HG03520 (cell line): ENCODE measurements around the gene PIP5K1B.

Source experiments
- ATAC-seq: cut with Tn5 transposase; IDR thresholded peaks from one replicate; pipeline ENCODE4 v1.9.1; 2021; ENCODE audit warnings: mild to moderate bottlenecking, moderate library complexity; ENCODE audit not compliant: unreplicated experiment

The PIP5K1B gene

DNA sequence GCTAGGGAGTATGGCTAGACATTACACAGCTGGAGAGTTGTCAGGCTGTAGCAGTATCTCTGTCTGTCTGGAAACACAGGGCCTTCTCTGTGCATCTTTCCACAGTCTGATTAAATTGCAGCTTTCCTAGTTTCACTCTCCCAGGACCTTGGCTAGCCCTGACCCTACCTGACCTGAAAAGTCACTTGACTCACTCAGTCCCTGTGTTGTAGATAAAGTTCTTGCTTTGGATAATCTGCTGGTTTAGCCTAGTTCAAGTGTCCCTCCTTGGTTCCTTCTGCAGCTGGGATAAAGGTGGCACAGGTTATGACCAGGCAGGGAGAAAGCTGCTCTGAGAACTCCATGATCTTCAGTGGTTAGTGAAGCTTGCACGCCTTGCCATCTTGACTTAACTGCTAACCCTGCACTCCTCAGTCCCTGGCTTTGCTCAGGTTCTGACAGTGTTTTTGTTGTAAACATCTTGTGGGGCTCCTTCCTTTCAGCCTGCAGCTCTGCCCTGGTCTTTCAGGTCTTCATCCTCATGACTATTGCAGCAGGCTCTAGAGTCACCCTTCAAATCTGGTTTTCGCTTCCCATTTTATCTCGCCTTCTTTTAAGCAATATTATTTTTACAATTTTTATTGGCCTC lies 101.0 kb downstream of the PIP5K1B start:
- ATAC-seq: no peak

- no peak for ATAC-seq
These were observed 103.4 kb downstream of the PIP5K1B start for GRCh38 chr9:68808338-68808890.

DNA sequence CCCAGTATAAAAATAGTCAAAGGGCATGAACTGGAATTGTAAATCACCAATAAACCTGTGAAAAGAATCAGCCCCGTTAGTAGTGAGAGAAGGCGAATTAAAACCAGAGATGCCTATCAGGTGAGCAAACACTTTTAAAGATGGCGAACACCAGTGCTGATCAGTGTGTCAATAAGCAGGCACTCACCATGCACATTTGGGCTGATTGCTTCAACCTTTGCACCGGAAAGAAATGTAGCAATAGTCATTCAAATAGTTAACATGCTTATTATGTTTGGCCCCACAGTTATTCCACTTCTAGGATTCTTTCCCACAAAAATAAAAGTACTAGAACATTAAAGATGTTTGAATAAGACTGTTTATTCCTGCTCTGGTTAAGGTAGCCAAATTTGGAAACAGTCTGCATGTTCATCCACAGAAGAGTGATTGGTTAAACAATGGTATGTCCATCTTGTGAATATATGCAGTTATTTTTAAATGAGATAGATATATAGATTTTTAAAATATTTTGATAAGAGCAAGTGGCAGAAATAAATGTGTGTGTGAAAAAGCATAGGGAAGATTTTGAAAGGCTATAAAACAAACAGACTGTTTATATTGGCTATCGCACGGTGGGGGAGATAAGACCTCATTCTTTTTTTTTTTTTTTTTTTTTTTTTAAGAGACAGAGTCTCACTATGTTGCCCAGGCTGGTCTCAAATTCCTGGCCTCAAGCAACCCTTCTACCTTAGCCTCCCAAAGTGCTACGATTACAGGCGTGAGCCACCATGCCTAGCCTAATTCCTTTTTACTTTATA lies 112.2 kb downstream of the PIP5K1B start:
- no peak for ATAC-seq

DNA sequence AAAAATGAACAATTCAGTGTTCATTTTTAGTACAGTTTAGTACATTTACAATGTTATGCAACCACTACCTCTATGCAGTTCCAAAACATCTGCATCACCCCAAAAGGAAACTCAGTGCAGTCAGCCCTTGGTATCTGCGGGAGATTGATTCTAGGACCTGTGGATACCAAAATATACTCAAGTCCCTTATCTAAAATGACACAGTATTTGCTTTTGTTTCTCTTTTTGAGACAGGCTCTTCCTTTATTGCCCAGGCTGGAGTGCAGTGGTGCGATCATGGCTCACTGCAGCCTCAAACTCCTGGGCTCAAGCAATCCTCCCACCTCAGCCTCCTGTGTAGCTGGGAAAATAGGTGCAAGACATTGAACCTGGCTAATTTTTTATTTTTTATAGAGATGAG lies 114.0 kb downstream of the PIP5K1B start:
- ATAC-seq: no peak

DNA sequence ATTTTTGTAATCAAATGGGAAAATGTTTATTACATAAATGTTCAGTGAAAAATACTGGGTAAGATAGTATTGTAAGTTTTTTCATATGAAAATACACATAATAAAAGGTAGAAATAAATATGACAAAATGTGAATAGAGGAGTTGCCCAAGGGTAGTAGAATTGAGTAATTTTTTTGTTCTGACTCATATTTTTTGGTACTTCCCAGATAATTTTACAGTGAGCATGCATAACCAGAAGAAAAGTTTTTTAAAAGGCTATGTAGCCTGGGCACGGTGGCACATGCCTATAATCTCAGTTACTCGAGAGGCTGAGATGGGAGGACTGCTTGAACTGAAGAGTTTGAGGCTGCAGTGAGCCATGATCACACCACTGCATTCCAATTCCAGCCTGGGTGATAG lies 116.9 kb downstream of the PIP5K1B start:
- ATAC-seq: no peak

DNA sequence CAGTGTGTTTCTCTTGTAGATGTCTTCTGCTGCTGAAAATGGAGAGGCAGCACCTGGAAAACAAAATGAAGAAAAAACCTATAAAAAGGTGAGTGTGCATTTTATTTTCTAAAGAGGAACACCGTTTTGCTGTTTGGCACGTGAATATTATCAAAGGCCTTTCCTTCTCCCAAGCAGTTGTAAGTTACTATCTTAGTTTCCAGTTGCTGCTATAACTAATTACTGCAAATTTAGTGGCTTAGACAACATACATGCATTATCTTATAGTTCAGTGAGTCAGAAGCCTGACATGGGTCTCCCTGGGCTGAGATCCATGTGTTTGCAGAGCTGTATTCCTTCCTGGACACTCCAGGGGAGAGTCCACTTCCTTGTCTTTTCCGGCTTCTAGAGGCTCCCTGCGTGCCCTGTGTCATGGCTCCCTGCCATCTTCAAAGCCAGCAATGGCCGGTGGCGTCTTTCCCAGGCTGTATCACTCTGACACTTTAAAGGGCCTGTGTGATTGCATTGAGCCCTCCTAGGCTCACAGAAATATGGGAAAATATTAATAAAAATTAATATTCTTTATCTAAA lies 117.6 kb downstream of the PIP5K1B start:
- no peak for ATAC-seq

- ATAC-seq: no peak
These were observed 120.9 kb downstream of the PIP5K1B start for GRCh38 chr9:68825762-68826472.

- no peak for ATAC-seq
These were observed 123.1 kb downstream of the PIP5K1B start for GRCh38 chr9:68827837-68828744.

DNA sequence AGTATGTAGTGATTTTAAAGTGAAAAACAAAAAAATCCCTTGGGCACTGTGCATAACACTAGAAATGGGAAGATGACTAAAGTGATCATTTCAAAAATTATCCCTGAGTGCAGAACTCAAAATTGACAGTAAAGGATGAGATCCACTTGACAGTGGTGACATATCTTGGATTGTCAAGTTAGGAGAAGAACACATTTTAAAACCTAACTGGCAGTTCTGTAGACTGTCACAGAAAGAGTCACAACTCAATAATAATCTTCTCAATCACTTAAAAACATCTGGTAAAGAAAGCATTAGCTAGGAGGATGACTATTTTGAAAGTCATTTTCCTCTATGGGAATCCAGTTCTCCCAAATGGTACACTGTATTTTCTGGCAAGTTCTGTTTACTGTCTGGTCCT lies 127.1 kb downstream of the PIP5K1B start:
- no peak for ATAC-seq

DNA sequence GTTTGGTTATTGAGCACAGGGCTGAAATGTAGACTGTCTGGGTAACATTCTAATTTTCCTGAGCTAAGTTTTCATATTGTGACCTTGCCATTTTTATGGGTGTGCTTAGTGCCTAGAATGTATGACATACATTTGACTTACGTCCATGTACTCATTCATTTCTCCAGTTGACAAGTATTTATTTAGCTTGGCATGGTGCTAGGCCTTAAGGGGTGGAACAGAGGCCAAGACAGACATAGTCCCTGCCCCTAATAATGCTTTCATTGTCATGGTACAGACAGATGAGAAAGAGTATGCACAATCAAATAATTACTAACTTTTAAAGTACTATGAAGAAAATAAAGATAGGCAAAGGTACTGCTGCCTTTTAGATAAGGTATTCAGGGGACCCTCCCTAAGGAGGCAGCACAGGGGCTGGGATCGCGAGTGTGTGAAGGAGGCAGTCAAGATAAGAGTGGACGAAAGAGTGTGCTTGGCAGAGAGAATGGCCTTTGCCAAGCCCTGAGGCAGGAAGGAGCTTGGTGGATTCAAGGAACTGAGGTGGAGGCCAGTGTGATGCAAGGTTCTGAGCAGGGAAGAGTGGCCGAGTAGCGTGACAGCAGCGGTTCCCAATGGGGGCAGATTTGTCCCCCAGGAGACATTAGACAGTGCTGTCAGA lies 128.0 kb downstream of the PIP5K1B start:
- ATAC-seq: no peak

DNA sequence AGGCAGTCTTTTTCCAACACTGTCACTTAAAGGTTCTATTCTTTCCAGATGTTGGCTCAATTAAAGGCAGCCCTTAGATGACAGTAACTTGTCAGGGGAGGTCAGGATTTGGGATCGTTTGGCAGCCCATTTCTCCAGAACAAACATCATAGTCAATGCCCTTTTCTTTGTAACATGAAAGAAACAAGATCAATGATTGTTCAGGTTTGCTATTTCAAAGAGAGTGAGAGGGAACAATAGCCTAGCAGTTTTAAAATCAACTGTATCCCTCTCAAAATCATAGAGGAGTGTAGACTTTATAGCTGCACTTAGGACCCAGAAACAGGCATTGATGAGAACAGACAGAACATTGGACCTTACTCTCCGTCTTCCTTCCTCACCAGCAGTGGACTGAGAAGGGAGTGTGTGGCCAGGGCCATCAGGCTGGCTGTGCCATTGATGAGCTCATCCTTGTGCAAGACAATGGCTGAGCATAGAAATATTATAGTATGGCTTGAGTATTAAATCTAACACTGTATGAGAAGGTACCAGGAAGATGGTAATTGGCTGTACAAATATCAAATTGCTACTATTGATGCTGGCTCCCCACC lies 130.0 kb downstream of the PIP5K1B start:
- ATAC-seq: no peak

DNA sequence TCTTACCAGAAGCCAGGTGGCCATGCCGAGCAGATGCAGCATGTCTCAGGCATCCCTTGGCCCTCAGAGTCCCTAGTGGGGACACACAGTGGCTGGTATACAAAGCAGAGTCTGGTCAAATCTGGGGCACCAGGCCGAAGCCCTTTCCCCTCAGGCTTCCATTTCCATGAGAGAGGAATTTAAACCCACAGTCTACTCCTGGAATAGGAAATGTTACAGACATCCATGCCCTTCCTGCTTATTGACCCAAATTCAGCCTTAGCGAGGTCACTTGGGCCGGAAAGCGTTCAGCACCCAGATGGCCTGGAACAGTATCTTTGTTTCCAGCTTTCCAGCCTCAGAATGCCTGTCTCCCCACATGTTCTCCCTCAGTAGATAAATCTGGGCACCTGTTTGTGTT lies 131.7 kb downstream of the PIP5K1B start:
- no peak for ATAC-seq

- no peak for ATAC-seq
These were observed 133.2 kb downstream of the PIP5K1B start for GRCh38 chr9:68838245-68838644.

GRCh38 chr9:68841276-68842052 lies 136.4 kb downstream of the PIP5K1B start:
- no peak for ATAC-seq

DNA sequence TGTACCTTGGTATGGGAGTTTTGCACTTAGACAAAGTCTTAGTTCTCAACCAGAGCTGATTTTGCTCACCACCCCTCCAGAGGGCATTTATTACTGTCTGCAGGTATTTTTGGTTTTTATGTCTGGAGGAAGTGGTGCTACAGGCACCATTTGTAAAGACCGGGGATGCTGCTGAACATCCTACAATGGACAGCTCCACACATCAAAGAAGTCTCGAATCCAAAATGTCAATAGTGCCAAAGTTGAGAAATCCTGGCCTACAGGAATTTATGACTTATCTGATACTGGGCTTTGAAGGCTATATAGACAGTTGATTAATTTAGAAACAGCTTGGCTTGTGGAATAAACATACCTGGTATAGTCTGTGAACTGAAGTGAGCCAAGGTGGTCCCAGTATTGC lies 137.5 kb downstream of the PIP5K1B start:
- ATAC-seq: no peak

- ATAC-seq: no peak
These were observed 138.2 kb downstream of the PIP5K1B start for GRCh38 chr9:68843239-68843638.

GRCh38 chr9:68844157-68844556 lies 139.1 kb downstream of the PIP5K1B start:
- no peak for ATAC-seq
